Transverse colon (tissue), 4 donors: ENCODE data around the gene CRISPLD2. TPM values are rescaled to one million over a fixed set of nuclear protein-coding genes. Genes with fewer than 3 reads are reported as not detected.

ENCODE experiments used
- DNase-seq: peaks from one replicate; pipeline ENCODE4 v3.0.0-alpha.2; 2019
- H3K27ac ChIP-seq, 4 donors: fragments of 200-600 bp; sonication (generic); 2 replicates each; pipeline ENCODE4 v1.5.1; 2016 to 2018; ENCODE audit warnings: inconsistent platforms in 4 of 4
- H3K27me3 ChIP-seq: fragments of 200-600 bp; sonication (generic); 2 replicates; pipeline ENCODE4 v1.5.1; 2017; ENCODE audit warnings: inconsistent platforms
- H3K36me3 ChIP-seq, 4 donors: fragments of 200-600 bp; sonication (generic); 2 replicates each; pipeline ENCODE4 v1.5.1; 2017 to 2019; ENCODE audit warnings: inconsistent platforms in 4 of 4
- H3K4me1 ChIP-seq, 4 donors: fragments of 200-600 bp; sonication (generic); 2 replicates each; pipeline ENCODE4 v1.5.1; 2017 to 2020; ENCODE audit warnings: inconsistent platforms in 4 of 4
- H3K4me3 ChIP-seq, 4 donors: fragments of 200-600 bp; sonication (generic); 1 replicate in 1 of 4; 2 replicates in 3 of 4; pipeline versions ENCODE4 v1.5.1 to v1.6.1; 2017 to 2019; ENCODE audit warnings: inconsistent platforms in 4 of 4
- H3K9me3 ChIP-seq, 2 donors: fragments of 200-600 bp; sonication (generic); 2 replicates each; pipeline ENCODE4 v1.5.1; 2017 to 2019; ENCODE audit warnings: inconsistent platforms in 2 of 2
- EP300 ChIP-seq: sonication (generic); formaldehyde crosslinking; IDR thresholded peaks from one replicate; pipeline ENCODE4 v1.6.1; 2017; ENCODE audit warnings: antibody characterized with exemption, low read depth
- POLR2A ChIP-seq: fragments of 450-650 bp; IDR thresholded peaks from one replicate; pipeline ENCODE4 v1.6.1; 2016; ENCODE audit warnings: antibody characterized with exemption, mild to moderate bottlenecking, moderate library complexity
- POLR2AphosphoS5 ChIP-seq, 3 donors: sonication (generic); formaldehyde crosslinking; IDR thresholded peaks; one replicate each; pipeline ENCODE4 v1.6.1; 2016; ENCODE audit warnings: antibody characterized with exemption in 3 of 3
- WGBS, 2 donors: methylation state at CpG; one replicate each; pipeline ENCODE4 v1.1.5; 2018; ENCODE audit warnings: low coverage in 1 of 2; 5-methylcytosine and 5-hydroxymethylcytosine counted together
- in situ Hi-C, 4 donors: fragments of 200-750 bp; cut with MboI; loops; one replicate each; pipeline versions ENCODE4 v1.15.0 to v1.15.1; 2017; ENCODE audit warnings: low sequenced_read_pairs in 3 of 4, low pct_ligation_motif_present in 1 of 4, low pct_unique_long_range_greater_than_20kb in 1 of 4
- intact Hi-C: fragments of 100-400 bp; cut with DNase I; formaldehyde crosslinking; loops from one replicate; pipeline ENCODE4 v1.15.1; 2023; ENCODE audit warnings: low total_unique reads
- total RNA-seq, 4 donors: library from RNA; depleted of rRNA; stranded (reverse); fragments of >200 nt; gene quantifications; one replicate each; pipeline ENCODE4 v1.1.0, GENCODE V29; 2016
- TF ChIP-seq, protein P1 (sequence below), 5 experiments: fragments of 200-600 bp in 3 of 5; fragments of 450-650 bp in 2 of 5; sonication (generic) in 3 of 5; IDR thresholded peaks; 1 replicate in 2 of 5; 2 replicates in 3 of 5; pipeline ENCODE4 v1.5.1; 2016 to 2017; ENCODE audit warnings: antibody characterized with exemption in 5 of 5, inconsistent platforms in 3 of 5, mild to moderate bottlenecking in 2 of 5, moderate library complexity in 1 of 5

Gene CRISPLD2
- total RNA-seq, 4 donors from 2014 or later: 53.4 to 326 (median 71.0) TPM

DNA sequence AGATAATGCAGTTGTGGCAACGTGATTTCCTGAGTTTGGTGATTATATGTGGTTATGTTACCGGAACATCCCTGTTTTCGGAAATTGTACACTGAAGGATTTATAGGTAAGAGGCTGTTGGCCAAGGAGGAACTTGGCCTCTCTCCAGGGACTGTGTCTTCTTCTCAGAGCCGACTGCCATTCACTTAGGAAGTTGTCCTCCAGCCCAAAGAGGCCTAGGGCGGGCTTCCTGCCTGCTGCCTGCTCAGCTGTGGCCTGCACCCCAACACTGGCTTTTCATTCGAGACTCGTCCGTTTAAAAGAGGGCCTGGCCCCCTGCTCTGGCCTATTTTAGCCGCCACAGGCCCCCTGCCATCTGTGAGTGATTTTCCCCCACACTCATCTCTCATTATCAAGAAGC lies 127.2 kb downstream of the CRISPLD2 start:
- TF ChIP-seq, protein P1, sequence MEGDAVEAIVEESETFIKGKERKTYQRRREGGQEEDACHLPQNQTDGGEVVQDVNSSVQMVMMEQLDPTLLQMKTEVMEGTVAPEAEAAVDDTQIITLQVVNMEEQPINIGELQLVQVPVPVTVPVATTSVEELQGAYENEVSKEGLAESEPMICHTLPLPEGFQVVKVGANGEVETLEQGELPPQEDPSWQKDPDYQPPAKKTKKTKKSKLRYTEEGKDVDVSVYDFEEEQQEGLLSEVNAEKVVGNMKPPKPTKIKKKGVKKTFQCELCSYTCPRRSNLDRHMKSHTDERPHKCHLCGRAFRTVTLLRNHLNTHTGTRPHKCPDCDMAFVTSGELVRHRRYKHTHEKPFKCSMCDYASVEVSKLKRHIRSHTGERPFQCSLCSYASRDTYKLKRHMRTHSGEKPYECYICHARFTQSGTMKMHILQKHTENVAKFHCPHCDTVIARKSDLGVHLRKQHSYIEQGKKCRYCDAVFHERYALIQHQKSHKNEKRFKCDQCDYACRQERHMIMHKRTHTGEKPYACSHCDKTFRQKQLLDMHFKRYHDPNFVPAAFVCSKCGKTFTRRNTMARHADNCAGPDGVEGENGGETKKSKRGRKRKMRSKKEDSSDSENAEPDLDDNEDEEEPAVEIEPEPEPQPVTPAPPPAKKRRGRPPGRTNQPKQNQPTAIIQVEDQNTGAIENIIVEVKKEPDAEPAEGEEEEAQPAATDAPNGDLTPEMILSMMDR (IDR thresholded peaks at IDR 0.05): no peak
- TF ChIP-seq POLR2AphosphoS5 (IDR thresholded peaks at IDR 0.05) (peak in 1 of 3 donors; percentile 63), EP300 (peak; percentile 13)
- Histone ChIP-seq H3K4me1 (peaks cover 0 to 10% (median 6%) of the 10 kb centered on the region in 4 donors), H3K9me3 (no peaks in the 10 kb centered on the region), H3K27me3 (no peaks in the 10 kb centered on the region), H3K4me3 (no peak overlapping the region), H3K36me3 (no peaks in the 10 kb centered on the region), H3K27ac (peak overlapping the region in 1 of 4 donors; percentile 32)
- intact Hi-C loops: no loop called here
- in situ Hi-C loops: no loop called here
- peak; percentile 58 for DNase-seq
- 27 to 42% methylated on average over 5 to 9 of the region's 9 CpGs for WGBS, 2 donors

DNA sequence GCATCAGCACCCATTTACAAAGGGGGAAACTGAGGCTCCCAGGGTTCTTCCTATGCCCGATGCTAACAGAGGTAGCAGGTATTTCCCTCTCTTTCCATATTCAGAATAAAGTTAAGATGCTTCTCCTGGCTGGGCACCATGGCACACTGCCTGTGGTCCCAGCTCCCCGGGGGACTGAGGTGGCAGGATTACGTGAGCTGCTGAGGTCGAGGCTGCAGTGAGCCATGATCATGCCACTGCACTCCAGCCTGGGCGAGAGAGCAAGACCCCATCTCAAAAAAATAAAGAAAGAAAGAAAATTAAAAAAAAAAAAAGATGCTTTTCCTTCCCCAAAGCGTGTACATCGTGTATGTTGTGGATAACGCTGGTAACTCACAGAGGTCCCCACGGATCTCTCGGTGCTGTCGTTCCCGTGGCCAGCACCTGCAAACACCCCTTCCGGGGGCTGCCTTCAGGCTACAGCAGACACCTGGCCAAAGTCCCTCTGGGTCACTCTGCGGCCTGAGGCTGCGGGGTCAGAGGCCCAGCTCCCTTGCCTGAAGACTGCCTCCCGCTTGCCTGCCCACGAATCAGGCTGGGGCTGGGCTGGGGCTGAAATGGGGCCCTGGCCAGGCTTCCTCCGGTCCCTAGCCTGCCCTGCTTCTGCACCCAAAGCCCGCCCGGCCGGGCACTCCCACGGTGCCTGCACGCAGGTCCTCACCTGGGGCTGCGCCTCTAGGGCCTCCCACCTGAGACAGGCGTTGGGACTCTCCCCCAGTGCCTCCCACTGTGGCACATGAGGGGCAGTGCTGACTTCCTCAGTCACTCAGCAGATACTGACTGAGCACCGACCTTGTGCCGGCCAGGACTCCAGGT lies 128.4 kb downstream of the CRISPLD2 start:
- in situ Hi-C loops: no loop called here
- 57 to 77% methylated on average over 10 to 27 of the region's 27 CpGs for WGBS, 2 donors

DNA sequence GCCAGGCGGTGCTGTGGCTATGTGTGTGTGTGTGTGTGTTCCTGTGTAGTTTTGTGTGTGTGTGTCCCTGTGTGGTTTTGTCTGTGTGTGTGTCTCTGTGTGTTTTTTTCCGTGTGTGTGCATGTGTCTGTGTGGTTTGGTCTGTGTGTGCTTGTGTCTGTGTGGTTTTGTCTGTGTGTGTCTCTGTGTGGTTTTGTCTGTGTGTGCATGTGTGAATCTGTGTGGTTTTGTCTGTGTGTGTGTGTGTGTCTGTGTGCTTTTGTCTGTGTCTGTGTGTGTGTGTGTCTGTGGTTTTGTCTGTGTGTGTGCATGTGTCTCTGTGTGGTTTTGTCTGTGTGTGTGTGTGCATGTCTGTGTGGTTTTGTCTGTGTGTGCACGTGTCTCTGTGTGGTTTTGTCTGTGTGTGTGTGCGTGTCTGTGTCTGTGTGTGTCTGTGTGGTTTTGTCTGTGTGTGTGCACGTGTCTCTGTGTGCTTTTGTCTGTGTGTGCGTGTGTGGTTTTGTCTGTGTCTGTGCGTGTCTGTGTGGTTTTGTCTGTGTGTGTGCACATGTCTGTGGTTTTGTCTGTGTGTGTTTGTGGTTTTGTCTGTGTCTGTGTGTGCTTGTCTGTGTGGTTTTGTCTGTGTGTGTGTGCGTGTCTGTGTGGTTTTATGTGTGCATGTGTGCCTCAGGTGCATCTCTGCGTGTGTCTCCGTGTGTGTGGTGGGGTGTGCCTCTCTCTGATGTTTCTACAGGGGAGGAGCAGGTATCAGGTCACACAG lies 129.2 kb downstream of the CRISPLD2 start:
- Histone ChIP-seq H3K36me3 (no peaks in the 10 kb centered on the region), H3K27ac (no peak overlapping the region), H3K4me1 (peaks cover 4 to 22% (median 15%) of the 10 kb centered on the region in 4 donors), H3K4me3 (no peak overlapping the region), H3K27me3 (no peaks in the 10 kb centered on the region), H3K9me3 (no peaks in the 10 kb centered on the region)
- no peak for DNase-seq
- intact Hi-C loops: no loop called here
- in situ Hi-C loops: no loop called here
- TF ChIP-seq POLR2AphosphoS5 (IDR thresholded peaks at IDR 0.05): no peak
- no peak for TF ChIP-seq POLR2A
- 58 to 61% methylated on average over 9 to 10 of the region's 10 CpGs for WGBS, 2 donors

More for the DNA sequence above, 128.4 kb downstream of the CRISPLD2 start:
- Histone ChIP-seq H3K4me1 (peaks cover 4 to 18% (median 13%) of the 10 kb centered on the region in 4 donors), H3K9me3 (no peaks in the 10 kb centered on the region), H3K36me3 (no peaks in the 10 kb centered on the region), H3K4me3 (no peak overlapping the region), H3K27me3 (no peaks in the 10 kb centered on the region), H3K27ac (no peak overlapping the region)
- intact Hi-C loops: no loop called here
- TF ChIP-seq EP300: no peak
- TF ChIP-seq, protein P1 (IDR thresholded peaks at IDR 0.05): no peak
- no peak for TF ChIP-seq POLR2AphosphoS5 (IDR thresholded peaks at IDR 0.05)
- TF ChIP-seq POLR2A: no peak
- DNase-seq: no peak

DNA sequence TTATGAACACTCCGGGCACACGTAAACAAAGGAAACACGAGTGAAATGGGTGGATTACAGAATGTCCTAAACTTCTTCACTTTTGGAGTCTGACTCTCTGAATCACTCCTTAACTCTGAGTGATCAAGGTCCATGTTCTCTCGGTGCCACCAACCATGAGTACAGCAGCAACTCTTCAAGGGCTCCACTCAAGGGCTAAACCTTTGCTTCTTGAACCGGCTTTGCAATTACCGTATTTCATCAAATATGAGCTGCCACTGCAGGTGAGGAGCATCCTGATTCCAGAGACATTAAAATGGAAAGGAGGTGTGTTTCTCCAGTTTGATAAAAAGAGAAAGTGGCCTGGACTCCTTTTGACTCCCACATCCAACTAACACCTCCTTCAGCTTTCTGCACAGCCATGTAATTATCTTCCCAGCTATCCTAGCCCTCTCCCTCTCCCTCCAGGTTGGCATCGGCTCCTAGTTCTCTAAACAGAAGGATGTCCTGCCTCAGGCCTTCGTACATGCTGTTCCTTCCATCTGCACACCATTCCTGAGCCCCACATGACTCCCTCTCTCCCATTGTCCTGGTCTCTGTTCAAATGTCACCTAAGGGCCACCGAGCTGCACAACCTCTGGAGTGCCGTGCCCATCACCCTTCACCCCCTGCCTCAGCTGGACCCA lies 130.1 kb downstream of the CRISPLD2 start:
- in situ Hi-C loops (no loop called here), intact Hi-C loops (loop anchor here (5.0 kb wide), 1 partner anchor 198 kb away; no protein-coding TSS in a partner anchor)
- H3K36me3 ChIP-seq: no peaks in the 10 kb centered on the region
- DNase-seq: no peak
- H3K4me1 ChIP-seq: peaks cover 4 to 22% (median 15%) of the 10 kb centered on the region in 4 donors
- H3K4me3 ChIP-seq: no peak overlapping the region
- 76 to 90% methylated on average over 7 to 10 of the region's 10 CpGs for WGBS, 2 donors
- no peaks in the 10 kb centered on the region for H3K9me3 ChIP-seq
- TF ChIP-seq POLR2AphosphoS5 (IDR thresholded peaks at IDR 0.05) (no peak), POLR2A (no peak), EP300 (no peak)
- TF ChIP-seq, protein P1 (IDR thresholded peaks at IDR 0.05): no peak
- H3K27me3 ChIP-seq: no peaks in the 10 kb centered on the region
- no peak overlapping the region for H3K27ac ChIP-seq
